HCT116 (cell line): ENCODE measurements around the gene SPACA6. TPM values are rescaled to one million over a fixed set of nuclear protein-coding genes. Genes with fewer than 3 reads are reported as not detected.
A peak's percentile ranks its signal among the peaks of the same experiment; 100 is the strongest.

Experiments used
- ATAC-seq: fragments of 200-7000 bp; cut with Tn5 transposase; 2 replicates; pipeline ENCODE4 v1.9.1; 2020; ENCODE audit warnings: mild to moderate bottlenecking, moderate library complexity
- BruUV-seq: library from RNA; stranded (reverse); fragments of 400-500 nt; replicated peaks from 2 replicates; lab custom pipeline; 2021; lab: Mats Ljungman, UMichigan
- CTCF ChIA-PET: fragments of 300-600 bp; sonication (Branson Sonifier 250); formaldehyde crosslinking; loops from one replicate; lab custom pipeline; 2021; ENCODE audit warnings: antibody characterized with exemption; lab: Charles Lee
- POLR2A ChIA-PET: fragments of 300-600, 350-600 bp; sonication (Branson Sonifier 250); formaldehyde crosslinking; loops from one replicate; lab custom pipeline; 2021; ENCODE audit warnings: antibody characterized with exemption; lab: Charles Lee
- RAD21 ChIA-PET, 2 experiments: fragments of 300-600 bp; sonication (Branson Sonifier 250); formaldehyde crosslinking; loops; one replicate each; lab custom pipeline; 2023; ENCODE audit warnings: low total read pairs in 2 of 2; ENCODE audit not compliant: uncharacterized antibody in 2 of 2, unreplicated experiment in 2 of 2, low non-redundant PET in 1 of 2; lab: Charles Lee
- DNase-seq: peaks from one replicate; pipeline ENCODE4 v3.0.0-alpha.2; 2010; ENCODE audit warnings: low read depth, low spot score
- H2AFZ ChIP-seq: fragments of 200-600 bp; shearing (Covaris generic), sonication (generic); 2 replicates; pipeline ENCODE4 v1.6.1; 2017; ENCODE audit warnings: low read depth, mixed run types, mixed read lengths, antibody characterized with exemption, low read length; ENCODE audit not compliant: poor library complexity, severe bottlenecking
- H3K27ac ChIP-seq: 2 replicates; pipeline ENCODE4 v1.5.1; 2012; ENCODE audit warnings: low read depth, low read length
- H3K27me3 ChIP-seq: fragments of 200-600 bp; sonication (generic); 2 replicates; pipeline ENCODE4 v1.6.1; 2016; ENCODE audit warnings: mixed run types, low read length, mixed read lengths; ENCODE audit not compliant: insufficient read depth
- H3K36me3 ChIP-seq, 2 experiments: fragments of 200-500 bp in 1 of 2; fragments of 200-600 bp in 1 of 2; sonication (Bioruptor generic) in 1 of 2; sonication (generic) in 1 of 2; 2 replicates each; pipeline versions ENCODE4 v1.5.1 to v1.6.1; 2014 to 2016; ENCODE audit warnings: low read length in 2 of 2, inconsistent platforms in 1 of 2, mixed read lengths in 1 of 2, mixed run types in 1 of 2; ENCODE audit not compliant: insufficient read depth in 2 of 2, control insufficient read depth in 1 of 2
- H3K4me1 ChIP-seq, 2 experiments: fragments of 200-600 bp in 1 of 2; sonication (generic) in 1 of 2; 2 replicates each; pipeline versions ENCODE4 v1.5.1 to v1.6.1; 2012 to 2017; ENCODE audit warnings: low read length in 2 of 2, inconsistent platforms in 1 of 2, mild to moderate bottlenecking in 1 of 2, mixed read lengths in 1 of 2, mixed run types in 1 of 2, moderate library complexity in 1 of 2; ENCODE audit not compliant: insufficient read depth in 2 of 2, control insufficient read depth in 1 of 2
- H3K4me2 ChIP-seq: fragments of 200-600 bp; sonication (generic); 2 replicates; pipeline ENCODE4 v1.6.1; 2017; ENCODE audit warnings: mixed run types, low read length, mixed read lengths
- H3K4me3 ChIP-seq, 2 experiments: fragments of 200-600 bp in 1 of 2; sonication (generic) in 1 of 2; replicated peaks in 1 of 2; 2 replicates each; pipeline ENCODE4 v1.5.1; 2011 to 2016; ENCODE audit warnings: low read length in 2 of 2, control low read depth in 1 of 2, low read depth in 1 of 2, mild to moderate bottlenecking in 1 of 2, mixed read lengths in 1 of 2, mixed run types in 1 of 2
- H3K79me2 ChIP-seq: fragments of 200-600 bp; sonication (generic); 2 replicates; pipeline ENCODE4 v1.6.1; 2017; ENCODE audit warnings: mild to moderate bottlenecking, mixed run types, low read length, moderate library complexity, mixed read lengths; ENCODE audit not compliant: insufficient read depth
- H3K9ac ChIP-seq: fragments of 200-600 bp; sonication (generic); 2 replicates; pipeline ENCODE4 v1.6.1; 2016; ENCODE audit warnings: low read length, mixed read lengths
- H3K9me2 ChIP-seq: fragments of 200-600 bp; sonication (generic), shearing (Covaris generic); 2 replicates; pipeline ENCODE4 v1.6.1; 2017; ENCODE audit warnings: mixed run types, mild to moderate bottlenecking, moderate library complexity; ENCODE audit not compliant: insufficient read depth
- H3K9me3 ChIP-seq, 2 experiments: fragments of 200-500 bp in 1 of 2; fragments of 200-600 bp in 1 of 2; sonication (Bioruptor generic) in 1 of 2; sonication (generic) in 1 of 2; 2 replicates each; pipeline ENCODE4 v1.6.1; 2014 to 2017; ENCODE audit warnings: low read length in 2 of 2, mixed read lengths in 2 of 2, inconsistent platforms in 1 of 2, low read depth in 1 of 2, mild to moderate bottlenecking in 1 of 2, mixed run types in 1 of 2, moderate library complexity in 1 of 2; ENCODE audit not compliant: control insufficient read depth in 1 of 2, insufficient read depth in 1 of 2
- H4K20me1 ChIP-seq: fragments of 200-600 bp; sonication (generic), shearing (Covaris generic); 2 replicates; pipeline ENCODE4 v1.6.1; 2017; ENCODE audit warnings: mixed run types, mild to moderate bottlenecking, moderate library complexity; ENCODE audit not compliant: insufficient read depth
- ATF3 ChIP-seq: IDR thresholded peaks from 2 replicates; pipeline ENCODE4 v1.6.1; 2012
- CTCF ChIP-seq, 3 experiments: fragments of 200-600 bp in 1 of 3; sonication (generic) in 1 of 3; IDR thresholded peaks in 2 of 3; conservative IDR thresholded peaks in 1 of 3; 2 replicates each; pipeline ENCODE4 v1.5.1; 2012 to 2017; ENCODE audit warnings: low read depth in 2 of 3, low read length in 2 of 3, antibody characterized with exemption in 1 of 3, borderline replicate concordance in 1 of 3, control low read depth in 1 of 3, mild to moderate bottlenecking in 1 of 3, mixed read lengths in 1 of 3, mixed run types in 1 of 3, moderate library complexity in 1 of 3; ENCODE audit not compliant: insufficient read depth in 1 of 3
- EZH2 ChIP-seq: fragments of 200-600 bp; sonication (generic); IDR thresholded peaks from 2 replicates; pipeline ENCODE4 v1.6.1; 2017; ENCODE audit warnings: antibody characterized with exemption, mixed run types
- FOSL1 ChIP-seq: IDR thresholded peaks from 2 replicates; pipeline ENCODE4 v1.6.1; 2012; ENCODE audit warnings: low read depth
- MAX ChIP-seq: IDR thresholded peaks from 2 replicates; pipeline ENCODE4 v1.6.1; 2012
- RAD21 ChIP-seq: IDR thresholded peaks from 2 replicates; pipeline ENCODE4 v1.6.1; 2012; ENCODE audit warnings: low read depth, mild to moderate bottlenecking
- TCF7L2 ChIP-seq: IDR thresholded peaks from 2 replicates; pipeline ENCODE4 v1.7.0; 2011; ENCODE audit warnings: borderline replicate concordance, inconsistent platforms; ENCODE audit not compliant: insufficient read depth, insufficient read length; ENCODE audit errors: extremely low read depth
- ZBTB33 ChIP-seq: IDR thresholded peaks from 2 replicates; pipeline ENCODE4 v1.6.1; 2011; ENCODE audit warnings: mild to moderate bottlenecking, low read length, moderate library complexity; ENCODE audit not compliant: insufficient replicate concordance; ENCODE audit errors: extremely low read depth
- intact Hi-C: fragments of 100-400 bp; cut with micrococcal nuclease; formaldehyde crosslinking; loops from 2 replicates; pipeline ENCODE4 v1.10.0; 2022
- total RNA-seq: library from RNA; stranded (reverse); gene quantifications from one replicate; pipeline ENCODE4 v1.2.1, GENCODE V29; 2021; ENCODE audit not compliant: unreplicated experiment

The SPACA6 gene
- total RNA-seq, 1 experiment from 2014 or later: 13.9 TPM

- no peak for ATAC-seq
- H3K27ac ChIP-seq: no peak overlapping the region
- ChIA-PET CTCF (no interaction called here), RAD21 (no interaction called here), POLR2A (no interaction called here)
- H3K4me3 ChIP-seq: no peak overlapping the region
- H3K4me2 ChIP-seq: no peak overlapping the region
- H3K79me2 ChIP-seq: no peaks in the 10 kb centered on the region
- no peak overlapping the region for H3K9ac ChIP-seq
- H4K20me1 ChIP-seq: no peaks in the 10 kb centered on the region
- H2AFZ ChIP-seq: no peak overlapping the region
- DNase-seq: no peak
- no peaks in the 10 kb centered on the region for H3K36me3 ChIP-seq
- no TSS peak for BruUV-seq
- H3K27me3 ChIP-seq: peaks cover 12% of the 10 kb centered on the region; the same call in 1 of the 2 replicates
- intact Hi-C loops: no loop called here
- no peaks in the 10 kb centered on the region for H3K4me1 ChIP-seq
- no peaks in the 10 kb centered on the region for H3K9me2 ChIP-seq
- no peaks in the 10 kb centered on the region for H3K9me3 ChIP-seq
- TF ChIP-seq ATF3 (no peak), RAD21 (no peak), EZH2 (no peak), MAX (no peak), ZBTB33 (no peak), FOSL1 (no peak)
- TF ChIP-seq, all 23 proteins: peak for 0
Measured at GRCh38 chr19:51664131-51664530, 29.0 kb upstream of the SPACA6 start.

GRCh38 chr19:51664997-51665396 is 28.1 kb upstream of the SPACA6 start:
- H3K9me3 ChIP-seq: no peaks in the 10 kb centered on the region
- no peak for TF ChIP-seq TCF7L2
- TF ChIP-seq CTCF (IDR thresholded peaks at IDR 0.05 in 2 of 3, conservative IDR thresholded peaks at IDR 0.05 in 1 of 3; ENCODE audit: borderline replicate concordance in 1 of 3, insufficient read depth in 1 of 3, low read depth in 2 of 3, low read length in 2 of 3): peak in 2 of 3 experiments; percentile 36 to 49; a peak in 3 of 6 replicates
- TF ChIP-seq RAD21: peak; percentile 14; the same call in 1 of the 2 replicates
- TF ChIP-seq, all 23 proteins: peak for 2
- Histone ChIP-seq H3K9me2 (no peaks in the 10 kb centered on the region), H3K4me3 (no peak overlapping the region), H3K4me2 (no peak overlapping the region), H3K36me3 (no peaks in the 10 kb centered on the region), H2AFZ (no peak overlapping the region), H3K4me1 (no peaks in the 10 kb centered on the region), H4K20me1 (no peaks in the 10 kb centered on the region), H3K27ac (no peak overlapping the region), H3K9ac (no peak overlapping the region), H3K27me3 (peaks cover 12% of the 10 kb centered on the region; the same call in 1 of the 2 replicates), H3K79me2 (no peaks in the 10 kb centered on the region)
- no TSS peak for BruUV-seq
- CTCF ChIA-PET: no interaction called here
- intact Hi-C loops: loop anchor here (5.0 kb wide), 1 partner anchor 112 kb away; no protein-coding TSS in a partner anchor
- POLR2A ChIA-PET: no interaction called here
- DNase-seq: no peak
- ATAC-seq: peak; percentile 70; the same call in 1 of the 2 replicates
- RAD21 ChIA-PET: no interaction called here
